SK-N-MC (cell line): Measurements from ENCODE around the gene CACNA2D1.

Experiments used
- DNase-seq: peaks from one replicate; pipeline ENCODE4 v3.0.0-alpha.2; 2011; ENCODE audit warnings: low read depth, low spot score
- H3K27ac ChIP-seq: fragments of 200-600 bp; sonication (generic); 2 replicates; pipeline ENCODE4 v1.5.1; 2016; ENCODE audit warnings: mixed run types
- H3K36me3 ChIP-seq: fragments of 200-600 bp; sonication (generic); 2 replicates; pipeline ENCODE4 v1.6.1; 2017; ENCODE audit warnings: antibody characterized with exemption, low read length, mixed read lengths; ENCODE audit not compliant: insufficient read depth
- H3K4me3 ChIP-seq: fragments of 200-600 bp; sonication (generic); 2 replicates; pipeline ENCODE4 v1.5.1; 2016
- H3K9ac ChIP-seq: fragments of 200-600 bp; sonication (generic); 2 replicates; pipeline ENCODE4 v1.8.0; 2017; ENCODE audit warnings: mixed run types, mixed read lengths; ENCODE audit not compliant: insufficient read length
- H3K9me3 ChIP-seq: fragments of 200-600 bp; sonication (generic); 2 replicates; pipeline ENCODE4 v1.6.1; 2017; ENCODE audit warnings: low read depth, mild to moderate bottlenecking, antibody characterized with exemption, low read length, moderate library complexity, mixed read lengths
- EZH2 ChIP-seq: fragments of 200-600 bp; sonication (generic); IDR thresholded peaks from one replicate; pipeline ENCODE4 v1.6.1; 2017; ENCODE audit warnings: antibody characterized with exemption
- FOXP2 ChIP-seq: optimal IDR thresholded peaks from 2 replicates; pipeline ENCODE3; 2011; ENCODE audit warnings: mild to moderate bottlenecking, moderate library complexity; ENCODE audit not compliant: insufficient read depth; ENCODE audit errors: extremely low read length, control extremely low read depth
- POLR2AphosphoS5 ChIP-seq: IDR thresholded peaks from 2 replicates; pipeline ENCODE4 v1.6.1; 2012; ENCODE audit warnings: mild to moderate bottlenecking, low read depth, low read length, borderline replicate concordance

CACNA2D1 gene

DNA sequence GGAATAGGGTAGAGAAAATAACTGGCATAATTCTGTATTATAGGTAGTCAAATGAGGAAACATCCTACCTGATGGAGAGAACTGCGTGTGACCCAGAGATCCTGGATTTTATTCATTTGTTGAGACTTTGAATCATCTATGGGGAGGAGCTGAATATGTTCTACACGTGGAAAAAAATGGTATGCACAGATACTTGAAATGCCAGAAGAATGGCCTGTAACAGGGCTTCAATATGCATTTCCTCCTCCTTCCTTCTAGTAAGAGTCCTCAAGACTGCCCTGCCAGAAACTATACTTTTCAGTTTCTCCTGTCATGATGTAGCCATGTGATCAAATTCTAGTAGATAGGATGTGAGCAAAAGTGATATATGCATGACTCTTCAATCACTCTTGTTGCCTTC, 372.1 kb downstream of the CACNA2D1 start:
- DNase-seq, result no peak
- no peak overlapping the region for H3K9ac ChIP-seq
- H3K4me3 ChIP-seq, result no peak overlapping the region
- peaks cover 4% of the 10 kb centered on the region; the same call in 1 of the 2 replicates for H3K36me3 ChIP-seq
- H3K9me3 ChIP-seq, result no peaks in the 10 kb centered on the region
- H3K27ac ChIP-seq, result no peak overlapping the region
- no peak for TF ChIP-seq FOXP2
- TF ChIP-seq EZH2, result no peak
- TF ChIP-seq POLR2AphosphoS5, result no peak

DNA sequence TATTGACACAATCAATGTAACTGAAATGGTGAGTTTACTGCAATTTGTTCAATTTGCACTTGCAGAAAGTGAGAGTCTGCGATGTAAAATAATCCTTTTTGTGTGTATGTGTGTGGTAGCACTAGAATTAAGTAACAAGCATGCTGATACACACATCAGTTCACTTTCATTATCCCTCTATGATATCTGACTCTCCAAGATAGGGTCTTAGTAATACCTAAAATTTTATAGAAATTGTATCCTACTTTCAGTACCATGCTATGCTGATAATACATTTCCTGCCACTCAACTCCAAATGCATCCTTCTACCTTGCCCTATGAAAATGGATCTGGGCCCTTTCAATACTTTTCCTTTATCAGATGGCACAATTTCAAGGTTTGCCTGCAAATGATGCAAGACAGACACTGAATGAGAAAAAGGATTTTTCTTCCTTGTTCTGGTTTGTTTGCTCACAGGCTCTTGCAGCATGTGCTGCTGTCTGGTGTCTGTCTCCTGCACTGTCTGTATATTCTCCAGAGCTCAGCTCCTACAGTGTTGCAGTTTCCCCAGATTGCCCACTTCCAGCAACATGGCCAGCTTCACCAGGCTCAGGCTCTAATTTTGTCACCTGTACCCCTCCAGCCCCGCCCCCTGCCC, 375.8 kb downstream of the CACNA2D1 start:
- Histone ChIP-seq H3K27ac (no peak overlapping the region), H3K9me3 (no peaks in the 10 kb centered on the region), H3K36me3 (peaks cover 7% of the 10 kb centered on the region; the same call in 1 of the 2 replicates), H3K9ac (no peak overlapping the region), H3K4me3 (no peak overlapping the region)
- DNase-seq, result no peak
- no peak for TF ChIP-seq FOXP2
- no peak for TF ChIP-seq POLR2AphosphoS5
- TF ChIP-seq EZH2, result no peak

DNA sequence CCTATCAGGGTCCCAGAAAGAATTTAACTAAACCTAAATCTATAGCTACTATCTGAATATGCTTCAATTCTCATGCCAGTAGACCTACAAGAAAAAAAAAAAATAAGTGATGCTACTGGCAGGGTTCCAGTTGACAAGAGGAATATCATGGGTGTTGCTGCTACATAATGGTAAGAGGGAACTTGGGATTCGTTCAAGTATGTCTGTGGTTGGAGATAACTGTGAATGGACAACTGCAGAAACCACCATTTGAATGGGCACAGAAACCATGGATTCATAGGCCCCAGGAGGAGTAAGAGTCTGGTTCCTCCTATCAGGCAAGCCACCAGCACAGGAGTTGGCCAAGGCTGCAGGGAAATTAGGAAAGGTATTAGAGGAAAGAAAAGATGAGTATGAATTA, 386.1 kb downstream of the CACNA2D1 start:
- no peak for TF ChIP-seq EZH2
- no peak for TF ChIP-seq FOXP2
- no peak for TF ChIP-seq POLR2AphosphoS5
- Histone ChIP-seq H3K27ac (no peak overlapping the region), H3K36me3 (peaks cover 12% of the 10 kb centered on the region; the same call in 1 of the 2 replicates), H3K9me3 (no peaks in the 10 kb centered on the region), H3K4me3 (no peak overlapping the region), H3K9ac (no peak overlapping the region)
- DNase-seq, result no peak

DNA sequence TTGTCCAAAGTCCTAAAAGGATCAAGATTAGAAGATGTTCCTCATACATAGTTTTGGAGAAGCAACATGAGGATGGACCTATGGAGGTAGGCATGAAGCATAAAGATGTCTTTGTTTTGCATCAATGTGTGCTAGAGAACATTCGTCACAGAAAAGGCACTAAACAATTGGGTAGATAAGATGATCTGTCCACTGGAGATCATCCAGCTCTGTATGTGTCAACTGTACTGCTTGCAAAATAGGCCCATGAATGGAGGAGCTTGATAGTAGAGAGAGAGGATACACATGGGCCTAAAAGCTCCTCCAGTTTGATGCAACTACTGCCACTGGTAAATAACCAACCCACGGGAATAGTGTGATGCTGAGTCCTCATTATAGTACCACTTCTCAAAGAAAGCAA, 387.3 kb downstream of the CACNA2D1 start:
- Histone ChIP-seq H3K4me3 (no peak overlapping the region), H3K9me3 (no peaks in the 10 kb centered on the region), H3K9ac (no peak overlapping the region), H3K36me3 (peaks cover 12% of the 10 kb centered on the region; the same call in 1 of the 2 replicates), H3K27ac (no peak overlapping the region)
- DNase-seq, result no peak
- no peak for TF ChIP-seq EZH2
- no peak for TF ChIP-seq POLR2AphosphoS5
- TF ChIP-seq FOXP2, result no peak

DNA sequence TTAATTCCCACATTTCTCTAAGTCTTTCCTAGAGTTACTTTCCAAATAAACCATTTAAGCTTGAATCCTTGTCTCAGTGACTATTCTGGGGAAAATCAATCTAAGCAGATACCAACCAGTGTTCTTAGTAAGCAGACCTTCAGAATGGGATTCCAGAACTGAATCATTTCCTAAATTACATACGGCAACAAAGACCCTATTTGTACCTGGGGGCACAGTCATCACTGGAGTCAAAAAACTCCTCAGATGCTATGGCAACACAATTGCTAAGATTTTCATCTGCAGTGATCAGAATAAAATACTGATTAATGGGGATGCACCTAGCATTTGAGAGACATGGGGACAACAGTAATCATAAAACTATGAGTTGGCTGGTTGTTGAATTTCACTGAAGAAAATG, 389.0 kb downstream of the CACNA2D1 start:
- no peaks in the 10 kb centered on the region for H3K9me3 ChIP-seq
- no peak for TF ChIP-seq FOXP2
- no peak for TF ChIP-seq POLR2AphosphoS5
- no peak for TF ChIP-seq EZH2
- no peak overlapping the region for H3K27ac ChIP-seq
- H3K9ac ChIP-seq, result no peak overlapping the region
- H3K36me3 ChIP-seq, result peaks cover 12% of the 10 kb centered on the region; the same call in 1 of the 2 replicates
- no peak for DNase-seq
- H3K4me3 ChIP-seq, result no peak overlapping the region

GRCh38 chr7:82053453-82054032, 390.0 kb downstream of the CACNA2D1 start:
- no peak overlapping the region for H3K9ac ChIP-seq
- TF ChIP-seq FOXP2, result no peak
- TF ChIP-seq POLR2AphosphoS5, result no peak
- no peak for TF ChIP-seq EZH2
- H3K9me3 ChIP-seq, result no peaks in the 10 kb centered on the region
- DNase-seq, result no peak
- no peak overlapping the region for H3K27ac ChIP-seq
- H3K36me3 ChIP-seq, result peaks cover 5% of the 10 kb centered on the region; the same call in 1 of the 2 replicates
- no peak overlapping the region for H3K4me3 ChIP-seq

DNA sequence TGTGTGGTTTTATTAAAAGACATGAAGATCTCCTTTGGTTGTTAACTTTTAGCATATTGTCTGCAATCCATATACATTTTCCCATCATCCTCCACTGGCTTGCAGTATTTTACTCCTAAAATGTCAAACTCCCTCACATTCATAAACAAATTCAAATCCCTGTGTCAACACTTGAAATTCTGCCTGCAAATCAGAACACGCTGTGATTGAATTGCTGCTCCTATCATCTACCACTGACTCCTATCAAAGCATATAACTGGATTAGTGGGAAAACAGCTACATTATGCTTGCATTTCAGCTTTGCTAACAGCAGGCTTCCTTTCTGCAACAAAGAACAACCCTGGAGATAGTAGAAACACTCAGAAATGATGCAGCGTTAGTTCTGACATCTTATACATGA, 392.0 kb downstream of the CACNA2D1 start:
- H3K9me3 ChIP-seq, result no peaks in the 10 kb centered on the region
- H3K4me3 ChIP-seq, result peak overlapping the region; percentile 17
- TF ChIP-seq EZH2, result no peak
- TF ChIP-seq FOXP2, result no peak
- TF ChIP-seq POLR2AphosphoS5, result no peak; the same call in 1 of the 2 replicates
- no peak for DNase-seq
- no peak overlapping the region for H3K9ac ChIP-seq
- peak overlapping the region; percentile 92 for H3K27ac ChIP-seq
- no peaks in the 10 kb centered on the region for H3K36me3 ChIP-seq

- 0 out of 2 replicates have a peak overlapping the region, but pooled peaks have one; percentile 7 for H3K4me3 ChIP-seq
- H3K9ac ChIP-seq, result no peak overlapping the region
- DNase-seq, result no peak
- TF ChIP-seq POLR2AphosphoS5 (no peak), FOXP2 (no peak), EZH2 (no peak)
- H3K36me3 ChIP-seq, result no peaks in the 10 kb centered on the region
- peak overlapping the region; percentile 92 for H3K27ac ChIP-seq
- no peaks in the 10 kb centered on the region for H3K9me3 ChIP-seq
Observed at GRCh38 chr7:82050792-82051191, 392.8 kb downstream of the CACNA2D1 start.
